Activated CD8-positive, alpha-beta memory T cell treated with anti-CD3 and anti-CD28 coated beads, Interleukin-2, amount 50 U/mL, for 48 hours (primary cell): ENCODE measurements around the gene FOXO6.

ENCODE experiments used
- DNase-seq: peaks from one replicate; pipeline ENCODE4 v3.0.0-alpha.2; 2020

Gene FOXO6

GRCh38 chr1:41386196-41386663, 25.0 kb downstream of the FOXO6 start:
- no peak for DNase-seq

- DNase-seq = no peak
Observed at GRCh38 chr1:41387667-41388091, 26.4 kb downstream of the FOXO6 start.

DNA sequence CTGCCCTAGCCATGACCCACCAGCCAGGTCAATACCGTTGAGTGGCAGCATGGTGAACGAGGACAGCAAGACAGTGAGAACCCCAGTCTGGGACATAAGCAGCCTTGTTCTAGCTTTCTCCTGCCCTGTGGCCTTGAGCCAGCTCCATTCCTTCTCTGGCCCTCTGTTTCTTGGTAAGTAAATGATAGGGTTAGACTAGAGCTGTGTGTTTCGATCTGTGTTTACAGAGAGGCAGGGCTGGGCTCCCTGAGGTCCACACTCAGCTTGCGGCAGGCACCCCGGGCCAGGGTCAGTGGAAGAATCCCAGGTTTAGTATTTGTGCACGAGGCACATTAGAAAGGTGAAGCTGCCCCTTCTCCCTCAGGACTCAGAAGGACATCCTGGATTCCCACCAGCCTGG, 27.3 kb downstream of the FOXO6 start:
- DNase-seq = no peak

GRCh38 chr1:41389009-41389408, 27.8 kb downstream of the FOXO6 start:
- no peak for DNase-seq

- no peak for DNase-seq
Observed at GRCh38 chr1:41390166-41390565, 28.9 kb downstream of the FOXO6 start.

DNA sequence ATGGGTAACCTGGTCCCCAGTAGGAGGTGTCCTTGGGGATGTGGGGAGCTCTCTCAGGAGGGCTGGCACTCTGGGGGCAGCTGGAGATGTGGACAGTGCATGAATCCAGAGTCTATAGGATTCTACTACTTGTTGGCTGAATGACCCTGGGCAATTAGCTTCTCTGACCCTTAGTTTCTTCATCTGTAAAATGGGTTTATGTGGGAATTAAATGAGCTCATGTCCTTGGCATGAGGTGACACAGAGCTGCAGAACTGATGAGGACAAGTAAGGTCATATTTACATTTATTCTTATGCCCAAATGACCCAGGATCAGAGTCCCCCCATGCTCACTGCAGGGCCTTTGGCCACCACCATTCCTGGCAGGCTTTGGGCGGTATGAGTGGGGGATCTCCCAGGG, 29.3 kb downstream of the FOXO6 start:
- no peak for DNase-seq

GRCh38 chr1:41391834-41392527, 30.7 kb downstream of the FOXO6 start:
- DNase-seq = no peak

DNA sequence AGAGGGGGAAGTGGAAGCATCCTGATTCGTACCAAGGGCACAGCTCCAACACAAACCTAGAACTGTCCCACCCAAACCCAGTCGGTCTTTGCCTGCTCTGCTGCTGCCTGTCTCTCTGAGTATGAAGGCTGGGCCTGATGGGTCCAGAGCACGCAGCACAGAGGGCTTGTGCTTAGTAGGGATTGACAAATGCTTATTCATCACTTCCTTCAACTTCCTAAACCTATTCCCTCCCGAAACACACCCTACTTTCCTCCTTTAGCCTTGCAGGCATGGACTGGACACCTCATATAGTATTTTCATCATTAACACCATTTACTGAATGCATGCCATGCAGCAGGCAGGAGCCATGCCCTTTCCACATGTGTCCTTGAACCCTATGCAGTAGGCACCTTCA, 31.3 kb downstream of the FOXO6 start:
- DNase-seq = no peak

- DNase-seq = no peak
Observed at GRCh38 chr1:41393716-41394368, 32.6 kb downstream of the FOXO6 start.

GRCh38 chr1:41394369-41394744, 33.1 kb downstream of the FOXO6 start:
- no peak for DNase-seq

DNA sequence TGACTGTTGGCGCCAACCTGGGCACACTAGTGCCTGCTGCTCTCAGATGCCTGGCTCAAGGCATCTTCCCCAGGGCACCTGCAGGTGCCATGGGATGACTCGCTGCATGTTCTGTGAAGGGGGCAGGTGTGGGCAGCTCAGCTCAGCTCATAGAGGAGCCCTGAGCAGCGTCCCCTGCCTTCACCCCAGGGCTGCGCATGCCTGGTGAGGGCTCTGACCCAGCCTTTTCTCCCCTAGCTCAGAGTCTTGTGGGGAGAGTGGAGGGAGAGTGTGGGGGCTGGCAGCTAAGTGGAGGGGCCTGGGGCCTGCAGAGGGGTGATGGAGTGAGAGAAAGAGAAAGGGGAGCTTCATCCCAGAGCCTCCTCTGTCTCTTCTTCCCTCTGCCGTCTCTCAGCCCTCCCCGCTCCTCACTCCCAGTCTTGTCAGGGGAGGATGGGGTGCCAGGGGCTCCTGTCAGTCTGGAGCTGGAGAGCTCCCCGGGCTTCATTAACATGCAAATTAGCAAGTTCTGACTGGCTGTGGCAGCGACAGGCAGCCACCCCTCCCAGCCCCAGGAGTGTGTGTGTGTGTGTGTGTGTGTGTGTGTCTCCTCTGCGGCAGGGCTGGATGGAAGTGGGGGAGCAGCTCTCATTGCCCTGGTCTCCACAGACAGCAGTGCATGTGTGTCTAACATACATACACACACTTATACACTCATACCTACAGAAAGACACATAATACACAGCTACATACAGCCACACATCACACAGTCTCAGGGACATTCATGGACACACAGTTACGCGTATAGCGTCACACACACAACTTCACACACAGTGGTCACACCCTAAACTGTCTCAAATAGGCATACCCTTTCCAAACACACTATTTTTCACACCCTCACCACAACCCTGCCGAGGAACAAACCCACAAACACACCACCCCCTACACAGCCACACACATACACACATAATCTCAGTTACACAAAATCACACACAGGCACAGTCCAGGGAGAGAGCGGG, 34.0 kb downstream of the FOXO6 start:
- no peak for DNase-seq

DNA sequence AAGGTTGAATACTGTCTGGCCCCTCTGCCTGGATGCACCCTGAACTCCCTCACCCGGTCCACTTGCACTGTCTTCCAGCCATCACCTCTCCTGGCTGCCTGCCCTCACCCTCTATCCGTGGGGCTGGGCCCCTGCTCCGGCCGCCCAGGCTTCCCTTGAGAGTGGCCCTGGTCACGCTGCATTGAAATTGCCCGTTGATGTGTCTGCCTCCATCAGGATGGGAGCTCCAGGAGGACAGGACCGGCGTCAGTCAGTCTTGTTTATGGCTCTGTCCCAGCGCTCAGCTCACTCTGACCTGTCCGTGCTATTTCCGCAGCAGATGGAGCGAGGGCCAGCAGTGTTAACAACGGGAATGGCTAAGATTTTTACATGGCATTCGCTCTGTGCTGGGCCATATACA, 34.9 kb downstream of the FOXO6 start:
- no peak for DNase-seq

- no peak for DNase-seq
Observed at GRCh38 chr1:41397020-41397419, 35.8 kb downstream of the FOXO6 start.

GRCh38 chr1:41397753-41398330, 36.6 kb downstream of the FOXO6 start:
- DNase-seq = no peak

GRCh38 chr1:41399145-41399795, 38.0 kb downstream of the FOXO6 start:
- DNase-seq = no peak

DNA sequence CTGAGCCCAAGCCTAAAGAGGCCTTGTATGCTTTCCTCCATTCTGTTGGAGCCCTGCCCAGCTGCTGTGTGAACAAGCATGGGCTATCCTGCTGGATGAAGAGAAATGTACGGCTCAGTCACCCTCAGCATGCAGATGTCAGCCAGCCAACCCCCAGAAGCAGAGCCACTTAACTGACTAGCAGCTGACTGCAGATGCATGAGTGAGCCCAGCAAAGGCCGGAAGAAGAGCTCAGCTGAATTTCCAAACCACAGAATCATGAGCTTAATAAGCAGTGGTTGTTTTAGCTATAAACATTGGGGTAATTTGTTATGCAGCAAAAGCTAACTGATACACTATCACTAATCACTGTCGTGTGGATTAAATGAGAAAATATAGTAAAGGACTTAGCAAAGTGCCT, 39.0 kb downstream of the FOXO6 start:
- DNase-seq = no peak

- DNase-seq = no peak
Observed at GRCh38 chr1:41401899-41402298, 40.7 kb downstream of the FOXO6 start.

DNA sequence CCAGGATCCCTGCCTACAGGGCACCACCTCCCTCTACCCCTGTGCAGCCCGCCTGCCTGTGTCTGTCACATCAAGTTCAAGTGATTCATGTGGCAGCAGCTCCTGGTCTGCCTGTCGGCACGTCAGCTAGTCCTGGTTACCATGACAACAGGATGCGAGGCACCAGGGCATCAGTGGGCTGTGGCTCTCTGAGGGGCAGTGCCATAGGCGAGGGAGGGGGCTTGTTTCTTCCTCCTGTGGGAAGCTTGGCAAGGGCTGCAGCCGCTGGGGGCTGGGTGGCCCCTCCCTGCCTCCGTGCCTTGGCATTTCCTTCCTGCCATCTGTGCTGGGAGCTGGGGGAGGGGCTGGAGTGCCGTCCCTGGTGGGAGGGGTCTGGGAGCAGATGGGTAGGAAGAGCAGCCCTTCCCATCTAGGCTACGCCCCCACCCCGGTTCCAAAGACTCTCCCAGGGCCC, 43.1 kb downstream of the FOXO6 start:
- peak; percentile 61 for DNase-seq

- no peak for DNase-seq
Observed at GRCh38 chr1:41407664-41408252, 46.5 kb downstream of the FOXO6 start.

GRCh38 chr1:41408691-41409090, 47.5 kb downstream of the FOXO6 start:
- DNase-seq = no peak

GRCh38 chr1:41409825-41410224, 48.6 kb downstream of the FOXO6 start:
- DNase-seq = no peak

- DNase-seq = no peak
Observed at GRCh38 chr1:41410462-41410861, 49.2 kb downstream of the FOXO6 start.
